ENCODE data around the gene GYG2. TPM values are rescaled to one million over a fixed set of nuclear protein-coding genes. Genes with fewer than 3 reads are reported as not detected.
"Not testable (repeated sequence)": the region's sequence is repeated elsewhere in the genome, so short reads cannot be mapped to it uniquely, and the experiment has no call there.

GYG2 gene
- 0.38 TPM for total RNA-seq
- polyA plus RNA-seq: 0.23 TPM
- long read RNA-seq, donor 1: 0 reads
- long read RNA-seq, donor 2: 0 reads
- long read RNA-seq, donor 3: 0 reads
- long read RNA-seq, donor 4: 0 reads
- long read RNA-seq, donor 5, partial matches to known transcripts: 0 of 1 reads
- long read RNA-seq, donor 5, other reads (novel, unspliced or antisense): 0 of 1 reads
- long read RNA-seq, donor 6: 0 reads
- long read RNA-seq, donor 7: 0 reads
- long read RNA-seq, donor 8: 0 reads
- long read RNA-seq, donor 9: 0 reads
- long read RNA-seq, donor 10: 0 reads

GRCh38 chrX:2828344-2828958, at the start of gene GYG2:
Gene GYG2 (plus strand): TSS chrX:2828930. CDS start chrX:2830189, 1,259 bp downstream.
- Histone ChIP-seq H3K4me1 (ENCODE audit: control insufficient read depth in 2 of 2, insufficient read depth in 2 of 2, low read length in 2 of 2) (peaks cover 0 to 4% of the 10 kb centered on the region in 2 donors), H3K27ac (ENCODE audit: low read depth in 1 of 2, low read length in 1 of 2) (no peak within 1 kb of the TSS), H3K27me3 (ENCODE audit: control insufficient read depth in 2 of 2, insufficient read depth in 1 of 2, low read length in 1 of 2) (peaks cover 0 to 53% of the 10 kb centered on the region in 2 donors), H3K9me3 (ENCODE audit: control insufficient read depth in 2 of 2, insufficient read depth in 1 of 2, low read length in 1 of 2) (no peaks in the 10 kb centered on the region), H3K36me3 (ENCODE audit: control insufficient read depth in 2 of 2, insufficient read depth in 2 of 2, low read length in 1 of 2) (no peaks in the 10 kb centered on the region), H3K4me3 (ENCODE audit: low read length in 2 of 2) (peak within 1 kb of the TSS in 1 of 2 donors; percentile 35)
- WGBS: 24% methylated on average over 52 of the region's 56 CpGs
- no peak for DNase-seq (ENCODE audit: low read depth in 6 of 9, low spot score in 9 of 9)

GRCh38 chrX:2780472-2781225, 48.1 kb upstream of the GYG2 start:
- not testable (repeated sequence) for H3K4me1 ChIP-seq (ENCODE audit: control insufficient read depth in 2 of 2, insufficient read depth in 2 of 2, low read length in 2 of 2); H3K27me3 ChIP-seq (ENCODE audit: control insufficient read depth in 2 of 2, insufficient read depth in 1 of 2, low read length in 1 of 2); DNase-seq (ENCODE audit: low read depth in 6 of 9, low spot score in 9 of 9); H3K9me3 ChIP-seq (ENCODE audit: control insufficient read depth in 2 of 2, insufficient read depth in 1 of 2, low read length in 1 of 2); H3K27ac ChIP-seq (ENCODE audit: low read depth in 1 of 2, low read length in 1 of 2); H3K4me3 ChIP-seq (ENCODE audit: low read length in 2 of 2); H3K36me3 ChIP-seq (ENCODE audit: control insufficient read depth in 2 of 2, insufficient read depth in 2 of 2, low read length in 1 of 2)
- 97% methylated on average over 12 of the region's 12 CpGs for WGBS

GRCh38 chrX:2781226-2781571, 47.5 kb upstream of the GYG2 start:
- Histone ChIP-seq H3K36me3 (ENCODE audit: control insufficient read depth in 2 of 2, insufficient read depth in 2 of 2, low read length in 1 of 2) (no peaks in the 10 kb centered on the region), H3K27ac (ENCODE audit: low read depth in 1 of 2, low read length in 1 of 2) (no peak overlapping the region), H3K9me3 (ENCODE audit: control insufficient read depth in 2 of 2, insufficient read depth in 1 of 2, low read length in 1 of 2) (no peaks in the 10 kb centered on the region), H3K4me3 (ENCODE audit: low read length in 2 of 2) (no peak overlapping the region), H3K4me1 (ENCODE audit: control insufficient read depth in 2 of 2, insufficient read depth in 2 of 2, low read length in 2 of 2) (no peaks in the 10 kb centered on the region), H3K27me3 (ENCODE audit: control insufficient read depth in 2 of 2, insufficient read depth in 1 of 2, low read length in 1 of 2) (no peaks in the 10 kb centered on the region)
- no peak for DNase-seq (ENCODE audit: low read depth in 6 of 9, low spot score in 9 of 9)
- 98% methylated on average over 1 of the region's 1 CpG for WGBS

DNA sequence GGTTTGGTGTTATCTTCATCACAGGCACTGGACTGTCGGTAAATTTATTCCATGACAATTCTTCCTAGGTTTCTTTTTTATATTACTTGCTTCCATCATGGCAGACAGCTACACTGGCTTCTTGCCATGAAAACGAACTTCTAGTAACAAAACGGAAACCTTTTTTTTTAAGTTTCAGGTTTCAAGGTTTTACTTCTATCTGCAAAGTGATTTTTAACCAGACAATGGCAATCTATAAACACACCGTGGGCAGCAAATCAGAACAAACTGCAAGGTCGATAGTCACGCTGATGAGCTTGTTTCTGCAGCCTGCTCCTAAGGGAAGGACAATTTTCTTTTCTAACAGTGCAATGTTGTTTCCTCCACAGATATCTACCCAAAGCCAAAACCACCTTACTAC, 47.0 kb upstream of the GYG2 start:
- DNase-seq (ENCODE audit: low read depth in 6 of 9, low spot score in 9 of 9): no peak
- WGBS: 33% methylated on average over 6 of the region's 6 CpGs

GRCh38 chrX:2782171-2782570, 46.6 kb upstream of the GYG2 start:
- H3K36me3 ChIP-seq (ENCODE audit: control insufficient read depth in 2 of 2, insufficient read depth in 2 of 2, low read length in 1 of 2): no peaks in the 10 kb centered on the region
- no peaks in the 10 kb centered on the region for H3K4me1 ChIP-seq (ENCODE audit: control insufficient read depth in 2 of 2, insufficient read depth in 2 of 2, low read length in 2 of 2)
- H3K27ac ChIP-seq (ENCODE audit: low read depth in 1 of 2, low read length in 1 of 2): no peak overlapping the region
- no peak overlapping the region for H3K4me3 ChIP-seq (ENCODE audit: low read length in 2 of 2)
- no peaks in the 10 kb centered on the region for H3K27me3 ChIP-seq (ENCODE audit: control insufficient read depth in 2 of 2, insufficient read depth in 1 of 2, low read length in 1 of 2)
- no peaks in the 10 kb centered on the region for H3K9me3 ChIP-seq (ENCODE audit: control insufficient read depth in 2 of 2, insufficient read depth in 1 of 2, low read length in 1 of 2)
- WGBS: 60% methylated on average over 4 of the region's 4 CpGs
- DNase-seq (ENCODE audit: low read depth in 6 of 9, low spot score in 9 of 9): peak in 1 of 9 donors; percentile 18

More for the DNA sequence above, 47.0 kb upstream of the GYG2 start:
- H3K9me3 ChIP-seq (ENCODE audit: control insufficient read depth in 2 of 2, insufficient read depth in 1 of 2, low read length in 1 of 2): no peaks in the 10 kb centered on the region
- H3K36me3 ChIP-seq (ENCODE audit: control insufficient read depth in 2 of 2, insufficient read depth in 2 of 2, low read length in 1 of 2): no peaks in the 10 kb centered on the region
- H3K4me3 ChIP-seq (ENCODE audit: low read length in 2 of 2): no peak overlapping the region
- no peak overlapping the region for H3K27ac ChIP-seq (ENCODE audit: low read depth in 1 of 2, low read length in 1 of 2)
- H3K27me3 ChIP-seq (ENCODE audit: control insufficient read depth in 2 of 2, insufficient read depth in 1 of 2, low read length in 1 of 2): no peaks in the 10 kb centered on the region
- no peaks in the 10 kb centered on the region for H3K4me1 ChIP-seq (ENCODE audit: control insufficient read depth in 2 of 2, insufficient read depth in 2 of 2, low read length in 2 of 2)

DNA sequence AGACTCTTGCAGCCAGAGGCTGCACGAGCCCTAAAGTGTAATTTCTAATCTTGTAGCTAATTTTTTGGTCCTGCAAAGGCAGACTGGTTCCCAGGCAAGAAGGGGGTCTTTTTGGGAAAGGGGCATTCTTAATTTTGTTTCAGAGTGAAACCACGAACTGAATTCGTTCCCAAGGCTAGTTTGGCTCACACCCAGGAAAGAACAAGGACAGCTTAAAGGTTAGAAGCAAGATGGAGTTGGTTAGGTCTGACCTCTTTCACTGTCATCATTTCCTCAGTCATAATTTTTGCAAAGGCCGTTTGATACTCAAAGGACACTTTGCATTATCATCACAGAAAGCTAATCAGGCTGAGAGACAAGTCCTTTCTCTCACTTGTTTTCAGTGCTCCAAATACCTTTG, 46.0 kb upstream of the GYG2 start:
- Histone ChIP-seq H3K36me3 (ENCODE audit: control insufficient read depth in 2 of 2, insufficient read depth in 2 of 2, low read length in 1 of 2) (no peaks in the 10 kb centered on the region), H3K27me3 (ENCODE audit: control insufficient read depth in 2 of 2, insufficient read depth in 1 of 2, low read length in 1 of 2) (no peaks in the 10 kb centered on the region), H3K27ac (ENCODE audit: low read depth in 1 of 2, low read length in 1 of 2) (no peak overlapping the region), H3K9me3 (ENCODE audit: control insufficient read depth in 2 of 2, insufficient read depth in 1 of 2, low read length in 1 of 2) (no peaks in the 10 kb centered on the region), H3K4me3 (ENCODE audit: low read length in 2 of 2) (no peak overlapping the region), H3K4me1 (ENCODE audit: control insufficient read depth in 2 of 2, insufficient read depth in 2 of 2, low read length in 2 of 2) (no peaks in the 10 kb centered on the region)
- 88% methylated on average over 4 of the region's 4 CpGs for WGBS
- no peak for DNase-seq (ENCODE audit: low read depth in 6 of 9, low spot score in 9 of 9)

DNA sequence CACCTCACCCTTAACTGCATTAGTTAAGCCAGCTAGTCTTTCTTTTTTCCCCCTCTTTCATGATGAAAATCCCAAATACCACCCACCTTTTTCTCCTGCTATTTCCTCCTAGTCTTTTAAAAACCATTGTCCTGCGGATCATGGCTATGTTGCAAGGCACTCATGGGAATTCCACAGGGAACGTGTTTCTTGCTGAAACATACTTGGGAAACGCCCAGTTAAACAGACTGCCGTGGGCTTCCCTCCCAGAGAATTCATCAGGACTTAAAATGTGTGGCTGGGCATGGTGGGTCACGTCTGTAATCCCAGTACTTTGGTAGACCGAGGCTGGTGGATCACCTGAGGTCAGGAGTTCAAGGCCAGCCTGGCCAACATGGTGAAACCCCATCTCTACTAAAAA, 44.7 kb upstream of the GYG2 start:
- Histone ChIP-seq H3K4me3 (ENCODE audit: low read length in 2 of 2) (no peak overlapping the region), H3K27me3 (ENCODE audit: control insufficient read depth in 2 of 2, insufficient read depth in 1 of 2, low read length in 1 of 2) (no peaks in the 10 kb centered on the region), H3K4me1 (ENCODE audit: control insufficient read depth in 2 of 2, insufficient read depth in 2 of 2, low read length in 2 of 2) (no peaks in the 10 kb centered on the region), H3K9me3 (ENCODE audit: control insufficient read depth in 2 of 2, insufficient read depth in 1 of 2, low read length in 1 of 2) (no peaks in the 10 kb centered on the region), H3K27ac (ENCODE audit: low read depth in 1 of 2, low read length in 1 of 2) (no peak overlapping the region), H3K36me3 (ENCODE audit: control insufficient read depth in 2 of 2, insufficient read depth in 2 of 2, low read length in 1 of 2) (no peaks in the 10 kb centered on the region)
- DNase-seq (ENCODE audit: low read depth in 6 of 9, low spot score in 9 of 9): no peak
- 92% methylated on average over 6 of the region's 6 CpGs for WGBS

DNA sequence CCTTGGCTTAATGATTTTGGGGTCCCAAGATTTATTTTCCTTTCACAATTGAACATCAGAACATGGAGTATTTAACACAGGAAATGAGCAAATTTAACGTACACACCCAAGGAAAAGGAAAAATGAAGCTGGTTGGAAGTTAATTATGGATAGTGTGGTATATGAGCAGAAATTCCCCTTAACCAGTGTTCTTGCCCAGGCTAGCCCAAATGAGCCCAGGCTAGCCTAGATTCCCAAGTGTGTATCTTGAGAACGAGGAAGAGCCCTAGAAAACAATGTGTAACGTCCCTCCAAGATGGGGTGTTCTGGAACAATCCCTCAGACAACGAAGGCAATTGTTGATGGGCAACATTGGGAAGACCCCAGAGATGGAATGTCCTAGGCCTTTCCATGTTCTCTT, 43.2 kb upstream of the GYG2 start:
- Histone ChIP-seq H3K4me1 (ENCODE audit: control insufficient read depth in 2 of 2, insufficient read depth in 2 of 2, low read length in 2 of 2) (no peaks in the 10 kb centered on the region), H3K27ac (ENCODE audit: low read depth in 1 of 2, low read length in 1 of 2) (no peak overlapping the region), H3K4me3 (ENCODE audit: low read length in 2 of 2) (no peak overlapping the region), H3K27me3 (ENCODE audit: control insufficient read depth in 2 of 2, insufficient read depth in 1 of 2, low read length in 1 of 2) (no peaks in the 10 kb centered on the region), H3K9me3 (ENCODE audit: control insufficient read depth in 2 of 2, insufficient read depth in 1 of 2, low read length in 1 of 2) (no peaks in the 10 kb centered on the region), H3K36me3 (ENCODE audit: control insufficient read depth in 2 of 2, insufficient read depth in 2 of 2, low read length in 1 of 2) (no peaks in the 10 kb centered on the region)
- DNase-seq (ENCODE audit: low read depth in 6 of 9, low spot score in 9 of 9): no peak
- 93% methylated on average over 4 of the region's 4 CpGs for WGBS

GRCh38 chrX:2788980-2789379, 39.8 kb upstream of the GYG2 start:
- DNase-seq (ENCODE audit: low read depth in 6 of 9, low spot score in 9 of 9): no peak
- H3K27ac ChIP-seq (ENCODE audit: low read depth in 1 of 2, low read length in 1 of 2): no peak overlapping the region
- H3K27me3 ChIP-seq (ENCODE audit: control insufficient read depth in 2 of 2, insufficient read depth in 1 of 2, low read length in 1 of 2): no peaks in the 10 kb centered on the region
- 94% methylated on average over 4 of the region's 4 CpGs for WGBS
- no peak overlapping the region for H3K4me3 ChIP-seq (ENCODE audit: low read length in 2 of 2)
- no peaks in the 10 kb centered on the region for H3K36me3 ChIP-seq (ENCODE audit: control insufficient read depth in 2 of 2, insufficient read depth in 2 of 2, low read length in 1 of 2)
- no peaks in the 10 kb centered on the region for H3K4me1 ChIP-seq (ENCODE audit: control insufficient read depth in 2 of 2, insufficient read depth in 2 of 2, low read length in 2 of 2)
- H3K9me3 ChIP-seq (ENCODE audit: control insufficient read depth in 2 of 2, insufficient read depth in 1 of 2, low read length in 1 of 2): no peaks in the 10 kb centered on the region
